ENCODE measurements around the gene ARFRP1. TPM values are rescaled to one million over a fixed set of nuclear protein-coding genes. Genes with fewer than 3 reads are reported as not detected.

Gene ARFRP1
- total RNA-seq, 1 donor from 2014 or later, result 16.3 TPM

DNA sequence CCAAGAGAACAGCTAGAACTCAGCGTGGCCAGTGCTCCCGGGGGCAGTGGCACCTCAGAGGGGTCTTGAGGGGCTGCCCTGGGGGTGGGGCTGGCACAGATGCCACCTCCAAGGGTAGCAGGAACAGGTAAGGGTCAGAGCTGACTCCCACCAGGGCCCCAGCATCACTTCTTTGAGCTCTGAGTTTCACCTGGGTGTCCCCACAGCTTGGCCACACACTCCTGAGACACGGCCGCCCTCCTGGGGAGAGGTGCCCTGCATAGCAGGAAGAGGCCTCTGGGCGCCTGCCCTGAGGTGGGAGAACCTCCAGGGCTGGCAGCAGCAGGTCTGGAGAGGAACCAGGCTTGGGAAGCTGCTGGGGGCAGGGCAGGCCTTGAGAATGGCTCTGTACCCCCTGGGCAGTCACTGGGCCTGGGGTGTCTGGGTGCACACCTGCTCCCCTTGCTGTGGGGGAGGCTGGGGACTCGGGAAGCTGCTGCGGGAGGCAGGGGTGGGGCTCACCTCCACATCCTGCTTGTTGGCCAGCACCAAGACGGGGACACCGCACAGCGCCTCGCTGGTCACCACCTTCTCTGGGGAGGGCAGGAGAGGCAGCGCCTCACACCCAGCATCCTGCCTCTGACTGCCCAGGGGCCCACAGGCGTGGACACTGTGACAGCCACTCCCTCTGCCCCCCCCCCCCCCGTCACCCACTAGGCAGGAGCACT is 6.3 kb downstream of the ARFRP1 start:
- DNase-seq, result no peak

DNA sequence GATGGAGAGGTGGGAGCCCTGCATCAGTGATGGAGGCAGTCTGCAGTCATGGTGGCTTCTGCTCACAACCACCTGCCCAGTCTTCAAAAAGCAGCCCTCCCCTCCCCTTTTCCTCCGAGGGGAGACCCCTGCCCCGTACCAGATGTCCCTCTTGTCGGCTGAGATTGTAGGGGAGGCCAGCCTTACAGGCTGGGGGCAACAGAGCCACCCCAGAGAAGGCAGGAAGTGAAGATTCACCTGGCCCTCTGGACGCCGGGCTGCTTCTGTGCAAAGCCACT is 6.8 kb downstream of the ARFRP1 start:
- no peak for DNase-seq

GRCh38 chr20:63700199-63701050 is 7.4 kb downstream of the ARFRP1 start:
- no peak for DNase-seq

GRCh38 chr20:63699466-63700198 is 8.1 kb downstream of the ARFRP1 start:
- no peak for DNase-seq

- DNase-seq, result peak; percentile 30
Observed at GRCh38 chr20:63698739-63699465, 8.9 kb downstream of the ARFRP1 start.

GRCh38 chr20:63697868-63698545 is 9.8 kb downstream of the ARFRP1 start:
- no peak for DNase-seq

DNA sequence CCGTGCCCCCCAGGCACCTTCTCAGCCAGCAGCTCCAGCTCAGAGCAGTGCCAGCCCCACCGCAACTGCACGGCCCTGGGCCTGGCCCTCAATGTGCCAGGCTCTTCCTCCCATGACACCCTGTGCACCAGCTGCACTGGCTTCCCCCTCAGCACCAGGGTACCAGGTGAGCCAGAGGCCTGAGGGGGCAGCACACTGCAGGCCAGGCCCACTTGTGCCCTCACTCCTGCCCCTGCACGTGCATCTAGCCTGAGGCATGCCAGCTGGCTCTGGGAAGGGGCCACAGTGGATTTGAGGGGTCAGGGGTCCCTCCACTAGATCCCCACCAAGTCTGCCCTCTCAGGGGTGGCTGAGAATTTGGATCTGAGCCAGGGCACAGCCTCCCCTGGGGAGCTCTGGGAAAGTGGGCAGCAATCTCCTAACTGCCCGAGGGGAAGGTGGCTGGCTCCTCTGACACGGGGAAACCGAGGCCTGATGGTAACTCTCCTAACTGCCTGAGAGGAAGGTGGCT is 10.4 kb downstream of the ARFRP1 start:
- DNase-seq, result no peak

DNA sequence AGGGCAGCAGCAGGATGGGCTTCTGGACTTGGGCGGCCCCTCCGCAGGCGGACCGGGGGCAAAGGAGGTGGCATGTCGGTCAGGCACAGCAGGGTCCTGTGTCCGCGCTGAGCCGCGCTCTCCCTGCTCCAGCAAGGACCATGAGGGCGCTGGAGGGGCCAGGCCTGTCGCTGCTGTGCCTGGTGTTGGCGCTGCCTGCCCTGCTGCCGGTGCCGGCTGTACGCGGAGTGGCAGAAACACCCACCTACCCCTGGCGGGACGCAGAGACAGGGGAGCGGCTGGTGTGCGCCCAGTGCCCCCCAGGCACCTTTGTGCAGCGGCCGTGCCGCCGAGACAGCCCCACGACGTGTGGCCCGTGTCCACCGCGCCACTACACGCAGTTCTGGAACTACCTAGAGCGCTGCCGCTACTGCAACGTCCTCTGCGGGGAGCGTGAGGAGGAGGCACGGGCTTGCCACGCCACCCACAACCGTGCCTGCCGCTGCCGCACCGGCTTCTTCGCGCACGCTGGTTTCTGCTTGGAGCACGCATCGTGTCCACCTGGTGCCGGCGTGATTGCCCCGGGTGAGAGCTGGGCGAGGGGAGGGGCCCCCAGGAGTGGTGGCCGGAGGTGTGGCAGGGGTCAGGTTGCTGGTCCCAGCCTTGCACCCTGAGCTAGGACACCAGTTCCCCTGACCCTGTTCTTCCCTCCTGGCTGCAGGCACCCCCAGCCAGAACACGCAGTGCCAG is 11.0 kb downstream of the ARFRP1 start, which contains the start of gene TNFRSF6B:
Gene TNFRSF6B (plus strand): TSS at position 25 of the 729 bp plus-strand sequence. CDS start 116 bp downstream, at position 141.
- no peak for DNase-seq

- no peak for DNase-seq
Observed at GRCh38 chr20:63696306-63696627, 11.5 kb downstream of the ARFRP1 start.

DNA sequence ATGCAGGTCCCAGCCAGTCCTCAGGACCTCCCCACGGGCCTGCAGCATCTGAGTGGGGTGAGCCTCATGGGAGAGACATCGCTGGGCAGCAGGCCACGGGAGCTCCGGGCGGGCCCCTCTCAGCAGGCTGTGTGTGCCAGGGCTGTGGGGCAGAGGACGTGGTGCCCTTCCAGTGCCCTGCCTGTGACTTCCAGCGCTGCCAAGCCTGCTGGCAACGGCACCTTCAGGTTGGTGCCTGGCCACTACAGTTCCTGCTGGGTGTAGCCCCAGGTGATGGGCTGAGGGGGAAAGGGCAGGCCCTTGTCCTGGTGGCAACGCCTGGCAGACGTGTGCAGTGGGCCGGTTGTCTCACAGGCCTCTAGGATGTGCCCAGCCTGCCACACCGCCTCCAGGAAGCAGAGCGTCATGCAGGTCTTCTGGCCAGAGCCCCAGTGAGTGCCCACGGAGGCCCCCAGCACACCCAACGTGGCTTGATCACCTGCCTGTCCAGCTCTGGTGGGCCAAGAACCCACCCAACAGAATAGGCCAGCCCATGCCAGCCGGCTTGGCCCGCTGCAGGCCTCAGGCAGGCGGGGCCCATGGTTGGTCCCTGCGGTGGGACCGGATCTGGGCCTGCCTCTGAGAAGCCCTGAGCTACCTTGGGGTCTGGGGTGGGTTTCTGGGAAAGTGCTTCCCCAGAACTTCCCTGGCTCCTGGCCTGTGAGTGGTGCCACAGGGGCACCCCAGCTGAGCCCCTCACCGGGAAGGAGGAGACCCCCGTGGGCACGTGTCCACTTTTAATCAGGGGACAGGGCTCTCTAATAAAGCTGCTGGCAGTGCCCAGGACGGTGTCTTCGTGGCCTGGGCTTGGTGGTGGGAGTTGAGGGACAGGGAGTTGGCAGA is 12.1 kb downstream of the ARFRP1 start:
- no peak for DNase-seq

DNA sequence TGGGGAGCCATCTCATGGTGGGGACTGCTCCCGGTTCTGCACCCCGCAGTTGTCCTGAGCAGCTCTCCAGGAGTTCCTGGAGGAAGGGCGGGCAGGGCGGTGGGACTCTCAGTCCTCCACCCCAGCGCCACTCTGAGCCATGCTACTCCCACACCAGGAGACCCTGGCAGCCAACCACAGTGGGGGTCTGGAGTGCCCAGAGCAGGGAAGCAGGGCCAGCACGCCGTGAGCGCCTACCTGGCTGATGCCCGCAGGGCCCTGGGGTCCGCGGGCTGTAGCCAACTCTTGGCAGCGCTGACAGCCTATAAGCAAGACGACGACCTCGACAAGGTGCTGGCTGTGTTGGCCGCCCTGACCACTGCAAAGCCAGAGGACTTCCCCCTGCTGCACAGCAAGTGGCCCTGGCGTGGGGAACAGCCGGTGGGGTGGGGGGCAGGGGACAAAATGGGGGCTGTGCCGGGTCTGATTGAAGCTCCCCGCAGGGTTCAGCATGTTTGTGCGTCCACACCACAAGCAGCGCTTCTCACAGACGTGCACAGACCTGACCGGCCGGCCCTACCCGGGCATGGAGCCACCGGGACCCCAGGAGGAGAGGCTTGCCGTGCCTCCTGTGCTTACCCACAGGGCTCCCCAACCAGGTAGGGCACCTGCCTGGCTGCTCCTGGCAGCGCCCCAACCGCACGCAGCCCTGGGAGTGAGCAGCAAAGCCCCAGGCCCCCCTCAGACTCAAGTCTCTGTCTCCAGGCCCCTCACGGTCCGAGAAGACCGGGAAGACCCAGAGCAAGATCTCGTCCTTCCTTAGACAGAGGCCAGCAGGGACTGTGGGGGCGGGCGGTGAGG is 13.0 kb downstream of the ARFRP1 start:
- no peak for DNase-seq

DNA sequence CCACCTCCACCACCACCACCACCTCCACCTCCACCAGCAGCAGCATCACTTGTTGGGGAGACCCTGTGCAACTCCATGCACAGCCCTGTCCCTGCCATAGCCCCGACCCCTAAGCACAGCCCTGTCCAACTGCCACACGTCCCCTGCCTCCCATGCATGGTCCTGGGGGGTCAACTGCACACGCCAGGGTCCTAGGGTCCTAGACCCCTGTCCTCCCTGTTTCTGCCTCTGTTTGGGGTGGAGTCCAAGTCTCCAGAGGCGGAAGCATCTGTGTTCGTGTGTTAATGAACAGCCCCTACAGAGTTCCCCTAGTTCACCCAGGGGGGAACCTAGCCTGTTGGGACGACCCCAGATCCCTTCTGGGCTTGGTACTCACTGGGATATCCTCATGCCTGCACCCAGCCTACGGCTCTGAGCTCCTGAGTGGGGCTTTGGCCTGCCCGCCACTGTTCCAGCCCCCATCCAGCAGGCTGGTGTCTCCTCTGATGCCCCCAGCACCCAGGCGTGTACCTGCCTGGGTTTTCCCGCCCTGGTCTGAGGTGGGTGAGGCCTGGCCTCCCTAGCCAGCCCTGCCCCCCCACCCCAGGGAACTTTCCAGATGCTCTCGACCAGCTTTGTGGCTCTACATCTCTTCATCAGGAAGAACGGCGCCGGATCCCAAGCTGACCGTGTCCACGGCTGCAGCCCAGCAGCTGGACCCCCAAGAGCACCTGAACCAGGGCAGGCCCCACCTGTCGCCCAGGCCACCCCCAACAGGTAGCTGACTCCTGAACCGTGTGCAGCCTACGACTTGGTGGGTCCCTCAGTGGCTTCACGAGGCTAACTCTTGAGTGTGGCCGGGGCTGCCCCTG is 13.8 kb downstream of the ARFRP1 start:
- no peak for DNase-seq

GRCh38 chr20:63693083-63693732 is 14.6 kb downstream of the ARFRP1 start:
- no peak for DNase-seq

DNA sequence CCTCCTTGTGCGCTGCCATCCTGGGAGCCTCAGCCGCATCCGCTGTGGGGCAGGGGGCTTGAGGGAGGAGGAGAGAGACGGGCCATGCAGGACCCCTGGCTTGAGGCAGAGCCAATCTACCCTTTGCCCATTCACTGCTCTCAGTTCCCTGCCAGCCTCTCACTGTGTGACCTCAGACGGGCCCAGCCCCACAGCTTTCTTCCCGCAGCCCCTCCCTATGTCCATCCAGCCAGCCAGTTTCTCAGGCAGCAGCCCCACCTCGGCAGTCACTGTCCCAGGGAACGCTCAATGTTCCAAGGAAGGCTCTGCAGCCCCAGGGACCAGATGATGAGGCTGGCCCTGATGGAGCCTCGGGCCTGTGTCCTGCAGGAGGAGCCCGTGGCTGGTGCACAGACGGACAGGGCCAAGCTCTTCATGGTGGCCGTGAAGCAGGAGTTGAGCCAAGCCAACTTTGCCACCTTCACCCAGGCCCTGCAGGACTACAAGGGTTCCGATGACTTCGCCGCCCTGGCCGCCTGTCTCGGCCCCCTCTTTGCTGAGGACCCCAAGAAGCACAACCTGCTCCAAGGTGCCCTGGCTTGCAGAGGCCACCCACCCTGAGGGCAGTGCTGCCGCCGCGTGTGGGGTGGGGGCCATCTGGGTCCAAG is 15.2 kb downstream of the ARFRP1 start:
- DNase-seq, result no peak

DNA sequence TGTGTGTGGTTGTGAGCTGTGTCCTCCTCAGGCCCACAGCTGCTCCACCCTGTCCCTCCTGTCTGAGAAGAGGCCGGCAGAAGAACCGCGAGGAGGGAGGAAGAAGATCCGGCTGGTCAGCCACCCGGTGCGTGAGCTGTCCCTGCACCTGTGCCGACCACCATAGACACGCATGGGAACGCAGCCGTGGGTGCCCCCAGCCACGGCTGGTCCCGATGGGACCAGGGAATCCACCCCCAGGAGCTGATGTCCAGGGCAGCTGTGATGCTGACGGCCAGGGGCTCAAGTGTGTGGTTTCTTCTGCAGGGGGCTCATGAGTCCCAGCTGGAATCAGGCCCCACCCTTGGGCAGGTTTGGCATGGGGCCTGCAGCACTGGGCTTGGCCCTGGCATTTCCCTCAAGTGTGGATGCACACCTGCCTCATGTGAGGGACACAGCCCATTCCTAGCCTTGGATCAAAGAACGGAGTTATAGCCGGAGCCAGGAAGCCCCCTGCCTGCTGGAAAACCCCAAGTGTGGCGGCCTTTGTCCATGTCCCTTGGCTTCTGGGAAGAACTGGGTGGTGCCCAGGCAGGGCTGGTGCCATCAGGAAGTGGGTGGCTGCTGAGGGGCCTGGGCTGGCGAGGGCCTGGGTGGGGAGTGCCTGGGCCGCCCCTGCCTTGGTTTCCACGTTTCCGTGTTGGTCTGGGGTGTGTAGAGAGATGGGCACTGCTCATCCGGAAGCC is 15.9 kb downstream of the ARFRP1 start:
- no peak for DNase-seq

All from skin of body (tissue), 2 donors.